Upper lobe of left lung (tissue), 4 donors: ENCODE results near the gene FCER2.
A peak's percentile ranks its signal among the peaks of the same experiment; 100 is the strongest.

Experiments used
- CTCF ChIP-seq, 6 experiments: fragments of 450-650 bp in 4 of 6; fragments of 200-600 bp in 2 of 6; sonication (generic) in 2 of 6; IDR thresholded peaks; one replicate each; pipeline ENCODE4 v1.5.1; 2016 to 2019; ENCODE audit warnings: antibody characterized with exemption in 6 of 6
- POLR2A ChIP-seq, 4 donors: fragments of 450-650 bp; IDR thresholded peaks; one replicate each; pipeline ENCODE4 v1.5.1; 2016 to 2017; ENCODE audit warnings: antibody characterized with exemption in 4 of 4, mild to moderate bottlenecking in 2 of 4

- TF ChIP-seq CTCF (IDR thresholded peaks at IDR 0.05) (peak in 2 of 6 experiments; percentile 10 to 23), POLR2A (IDR thresholded peaks at IDR 0.05) (no peak)
Measured at GRCh38 chr19:7678971-7679751, 22.8 kb downstream of the FCER2 start.
